Measurements from ENCODE around the gene OR2T34. TPM values are rescaled to one million over a fixed set of nuclear protein-coding genes. Genes with fewer than 3 reads are reported as not detected.

The OR2T34 gene
- total and polyA plus RNA-seq, 2 experiments from 2014 or later, result not detected

DNA sequence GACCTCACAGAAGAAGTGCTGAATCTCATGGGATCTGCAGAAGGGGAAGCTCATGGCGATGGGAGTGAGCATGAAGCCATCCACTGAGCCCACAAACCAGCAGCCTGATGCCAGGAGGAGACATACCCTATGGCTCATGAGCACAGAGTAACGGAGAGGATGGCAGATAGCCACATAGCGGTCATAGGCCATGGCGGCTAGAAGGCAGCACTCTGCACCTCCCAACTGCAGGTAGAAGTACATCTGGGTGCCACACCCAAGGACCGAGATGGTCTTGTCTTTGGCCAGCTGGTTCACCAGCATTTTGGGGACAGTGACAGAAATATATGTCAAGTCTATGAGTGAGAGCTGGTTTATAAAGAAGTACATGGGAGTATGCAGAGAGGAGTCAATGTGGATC lies 18.7 kb upstream of the OR2T34 start (continued):
- TF ChIP-seq ZNF462 (CRISPR knock-in tag; IDR thresholded peaks at IDR 0.05) (no peak), CREB1 (CRISPR knock-in tag; IDR thresholded peaks at IDR 0.05; ENCODE audit: low read depth) (no peak), POLR2AphosphoS5 (IDR thresholded peaks at IDR 0.05; ENCODE audit: low read depth) (no peak), EZH2phosphoT487 (IDR thresholded peaks at IDR 0.05; ENCODE audit: unreplicated experiment) (no peak), ZNF114 (CRISPR knock-in tag; IDR thresholded peaks at IDR 0.05) (no peak), EZH2 (IDR thresholded peaks at IDR 0.05; ENCODE audit: low read depth, unreplicated experiment) (no peak), JUNB (IDR thresholded peaks at IDR 0.05; ENCODE audit: unreplicated experiment) (no peak), ZNF331 (CRISPR knock-in tag; IDR thresholded peaks at IDR 0.05; ENCODE audit: low read depth) (no peak)
- TF ChIP-seq, protein P1, sequence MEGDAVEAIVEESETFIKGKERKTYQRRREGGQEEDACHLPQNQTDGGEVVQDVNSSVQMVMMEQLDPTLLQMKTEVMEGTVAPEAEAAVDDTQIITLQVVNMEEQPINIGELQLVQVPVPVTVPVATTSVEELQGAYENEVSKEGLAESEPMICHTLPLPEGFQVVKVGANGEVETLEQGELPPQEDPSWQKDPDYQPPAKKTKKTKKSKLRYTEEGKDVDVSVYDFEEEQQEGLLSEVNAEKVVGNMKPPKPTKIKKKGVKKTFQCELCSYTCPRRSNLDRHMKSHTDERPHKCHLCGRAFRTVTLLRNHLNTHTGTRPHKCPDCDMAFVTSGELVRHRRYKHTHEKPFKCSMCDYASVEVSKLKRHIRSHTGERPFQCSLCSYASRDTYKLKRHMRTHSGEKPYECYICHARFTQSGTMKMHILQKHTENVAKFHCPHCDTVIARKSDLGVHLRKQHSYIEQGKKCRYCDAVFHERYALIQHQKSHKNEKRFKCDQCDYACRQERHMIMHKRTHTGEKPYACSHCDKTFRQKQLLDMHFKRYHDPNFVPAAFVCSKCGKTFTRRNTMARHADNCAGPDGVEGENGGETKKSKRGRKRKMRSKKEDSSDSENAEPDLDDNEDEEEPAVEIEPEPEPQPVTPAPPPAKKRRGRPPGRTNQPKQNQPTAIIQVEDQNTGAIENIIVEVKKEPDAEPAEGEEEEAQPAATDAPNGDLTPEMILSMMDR (conservative IDR thresholded peaks at IDR 0.05; ENCODE audit: low read depth in 2 of 2), result no peak
- TF ChIP-seq, protein P2, sequence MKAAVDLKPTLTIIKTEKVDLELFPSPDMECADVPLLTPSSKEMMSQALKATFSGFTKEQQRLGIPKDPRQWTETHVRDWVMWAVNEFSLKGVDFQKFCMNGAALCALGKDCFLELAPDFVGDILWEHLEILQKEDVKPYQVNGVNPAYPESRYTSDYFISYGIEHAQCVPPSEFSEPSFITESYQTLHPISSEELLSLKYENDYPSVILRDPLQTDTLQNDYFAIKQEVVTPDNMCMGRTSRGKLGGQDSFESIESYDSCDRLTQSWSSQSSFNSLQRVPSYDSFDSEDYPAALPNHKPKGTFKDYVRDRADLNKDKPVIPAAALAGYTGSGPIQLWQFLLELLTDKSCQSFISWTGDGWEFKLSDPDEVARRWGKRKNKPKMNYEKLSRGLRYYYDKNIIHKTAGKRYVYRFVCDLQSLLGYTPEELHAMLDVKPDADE (IDR thresholded peaks at IDR 0.05), result no peak
